Endothelial cell of umbilical vein (primary cell): Measurements from ENCODE around the gene MNDA. TPM values are rescaled to one million over a fixed set of nuclear protein-coding genes. Genes with fewer than 3 reads are reported as not detected.

Experiments
- BruUV-seq: library from RNA; stranded (reverse); fragments of 400-500 nt; replicated peaks from 2 replicates; lab custom pipeline; 2021; lab: Mats Ljungman, UMichigan
- CTCF ChIA-PET: fragments of 300-600, 350-600 bp; sonication (Branson Sonifier 250); formaldehyde crosslinking; loops from one replicate; lab custom pipeline; 2021; ENCODE audit warnings: antibody characterized with exemption, inconsistent platforms; lab: Charles Lee
- POLR2A ChIA-PET: fragments of 300-600, 350-600 bp; sonication (Branson Sonifier 250); formaldehyde crosslinking; loops from one replicate; lab custom pipeline; 2021; ENCODE audit warnings: antibody characterized with exemption, inconsistent platforms; lab: Charles Lee
- DNase-seq: peaks from one replicate; pipeline ENCODE4 v3.0.0-alpha.2; 2011; ENCODE audit warnings: low read depth, low spot score
- FAIRE-seq: peaks from 2 replicates; lab custom pipeline; 2011; peaks lifted over from hg19 to GRCh38; lab: Jason Lieb, UNC
- H2AFZ ChIP-seq: 2 replicates; pipeline ENCODE4 v1.6.0; 2012; ENCODE audit warnings: low read depth, low read length, control low read depth, inconsistent platforms
- H3K27ac ChIP-seq: 2 replicates; pipeline ENCODE4 v1.5.1; 2011; ENCODE audit warnings: low read depth, mild to moderate bottlenecking, control low read depth, low read length, moderate library complexity; ENCODE audit not compliant: insufficient read depth
- H3K27me3 ChIP-seq, 2 experiments: 2 replicates each; pipeline versions ENCODE4 v1.6.0 to v1.6.1; 2011; ENCODE audit warnings: low read length in 2 of 2, mixed read lengths in 1 of 2; ENCODE audit not compliant: control insufficient read depth in 2 of 2, insufficient read depth in 2 of 2
- H3K36me3 ChIP-seq, 2 experiments: 2 replicates in 1 of 2; 3 replicates in 1 of 2; pipeline ENCODE4 v1.5.1; 2011; ENCODE audit warnings: low read length in 2 of 2, mild to moderate bottlenecking in 1 of 2, moderate library complexity in 1 of 2; ENCODE audit not compliant: control insufficient read depth in 2 of 2, insufficient read depth in 2 of 2; ENCODE audit errors: extremely low read depth in 1 of 2
- H3K4me1 ChIP-seq: 3 replicates; pipeline ENCODE4 v1.5.1; 2011; ENCODE audit warnings: mild to moderate bottlenecking, low read length; ENCODE audit not compliant: control insufficient read depth, insufficient read depth; ENCODE audit errors: extremely low read depth
- H3K4me2 ChIP-seq: 2 replicates; pipeline ENCODE4 v1.6.1; 2011; ENCODE audit warnings: low read length, control low read depth, mixed read lengths; ENCODE audit not compliant: insufficient read depth
- H3K4me3 ChIP-seq, 3 experiments: fragments of 200-600 bp in 1 of 3; sonication (generic), shearing (Covaris generic) in 1 of 3; replicated peaks in 1 of 3; 2 replicates each; pipeline ENCODE4 v1.5.1; 2011 to 2016; ENCODE audit warnings: control low read depth in 3 of 3, low read length in 3 of 3, mild to moderate bottlenecking in 2 of 3, inconsistent platforms in 1 of 3, low read depth in 1 of 3, moderate library complexity in 1 of 3; ENCODE audit not compliant: insufficient read depth in 1 of 3
- H3K79me2 ChIP-seq: 2 replicates; pipeline ENCODE4 v1.6.0; 2012; ENCODE audit warnings: low read length, inconsistent platforms; ENCODE audit not compliant: control insufficient read depth, insufficient read depth
- H3K9ac ChIP-seq: replicated peaks from 2 replicates; pipeline ENCODE3; 2011; ENCODE audit warnings: low read length, control low read depth; ENCODE audit not compliant: insufficient read depth; ENCODE audit errors: extremely low read depth
- H3K9me1 ChIP-seq: replicated peaks from 3 replicates; pipeline ENCODE4 v1.6.0; 2011; ENCODE audit warnings: mild to moderate bottlenecking, low read length; ENCODE audit not compliant: control insufficient read depth, insufficient read depth; ENCODE audit errors: extremely low read depth
- H3K9me3 ChIP-seq: replicated peaks from 2 replicates; pipeline ENCODE4 v1.5.1; 2012; ENCODE audit warnings: low read length, inconsistent platforms; ENCODE audit not compliant: control insufficient read depth, insufficient read depth
- H4K20me1 ChIP-seq: replicated peaks from 2 replicates; pipeline ENCODE3; 2011; ENCODE audit warnings: mild to moderate bottlenecking, low read length; ENCODE audit not compliant: control insufficient read depth, insufficient read depth; ENCODE audit errors: extremely low read depth
- CTCF ChIP-seq, 2 donors: IDR thresholded peaks; 1 replicate in 1 of 2; 2 replicates in 1 of 2; pipeline ENCODE4 v1.5.1; 2011; ENCODE audit warnings: low read length in 2 of 2, mild to moderate bottlenecking in 2 of 2, moderate library complexity in 2 of 2, control low read depth in 1 of 2, inconsistent platforms in 1 of 2, low read depth in 1 of 2; ENCODE audit not compliant: insufficient read depth in 1 of 2; ENCODE audit errors: extremely low read depth in 1 of 2
- EZH2 ChIP-seq: IDR thresholded peaks from 2 replicates; pipeline ENCODE4 v1.6.1; 2012; ENCODE audit warnings: borderline replicate concordance, low read depth, mild to moderate bottlenecking, moderate library complexity, low read length, inconsistent platforms; ENCODE audit not compliant: severe bottlenecking
- FOS ChIP-seq: IDR thresholded peaks from 2 replicates; pipeline ENCODE4 v1.6.1; 2011; ENCODE audit warnings: mild to moderate bottlenecking, low read length, moderate library complexity, borderline replicate concordance; ENCODE audit not compliant: insufficient read depth
- GATA2 ChIP-seq: IDR thresholded peaks from 2 replicates; pipeline ENCODE4 v1.7.0; 2011; ENCODE audit warnings: low read depth, mild to moderate bottlenecking, moderate library complexity, mixed read lengths, low read length; ENCODE audit not compliant: insufficient read length, insufficient read depth
- JUN ChIP-seq: IDR thresholded peaks from 2 replicates; pipeline ENCODE4 v1.6.1; 2011; ENCODE audit warnings: borderline replicate concordance, low read depth; ENCODE audit not compliant: insufficient read length, insufficient read depth
- MYC ChIP-seq: IDR thresholded peaks from one replicate; pipeline ENCODE4 v1.6.1; 2011; ENCODE audit warnings: mild to moderate bottlenecking, low read depth, low read length
- POLR2A ChIP-seq: IDR thresholded peaks from 2 replicates; pipeline ENCODE4 v1.6.1; 2012; ENCODE audit warnings: low read depth, mild to moderate bottlenecking, control low read depth, low read length
- POLR2AphosphoS5 ChIP-seq: IDR thresholded peaks from 2 replicates; pipeline ENCODE4 v1.6.1; 2012; ENCODE audit warnings: low read depth, mild to moderate bottlenecking, control low read depth, low read length, moderate library complexity; ENCODE audit not compliant: insufficient read depth
- dilution Hi-C: fragments of 300-500 bp; cut with MboI; formaldehyde crosslinking; loops from one replicate; pipeline ENCODE4 v1.15.0; 2019; ENCODE audit warnings: low sequenced_read_pairs; ENCODE audit not compliant: extremely low pct_ligation_motif_present
- intact Hi-C: fragments of 100-400 bp; cut with micrococcal nuclease; formaldehyde crosslinking; loops from one replicate; pipeline ENCODE4 v1.10.0; 2022
- polyA plus RNA-seq, 4 experiments: library from polyadenylated mRNA; depleted of rRNA in 3 of 4; stranded (reverse) in 3 of 4; unstranded in 1 of 4; fragments of >200 nt; gene quantifications; 2 replicates each; pipeline versions ENCODE4 v1.2.1 to v1.2.3, GENCODE V29; 2011 to 2012; ENCODE audit warnings: missing spikeins in 1 of 4
- total RNA-seq: library from RNA; stranded (reverse); gene quantifications from 2 replicates; pipeline ENCODE4 v1.2.3, GENCODE V29; 2021
- TF ChIP-seq, protein P1 (sequence below): IDR thresholded peaks from 2 replicates; pipeline ENCODE4 v1.6.1; 2011; ENCODE audit not compliant: insufficient read depth, insufficient read length

The MNDA gene
- total and polyA plus RNA-seq, 2 donors (not counting 3 experiments of a cell fraction or from before 2014, with no cell fraction given) = not detected

DNA sequence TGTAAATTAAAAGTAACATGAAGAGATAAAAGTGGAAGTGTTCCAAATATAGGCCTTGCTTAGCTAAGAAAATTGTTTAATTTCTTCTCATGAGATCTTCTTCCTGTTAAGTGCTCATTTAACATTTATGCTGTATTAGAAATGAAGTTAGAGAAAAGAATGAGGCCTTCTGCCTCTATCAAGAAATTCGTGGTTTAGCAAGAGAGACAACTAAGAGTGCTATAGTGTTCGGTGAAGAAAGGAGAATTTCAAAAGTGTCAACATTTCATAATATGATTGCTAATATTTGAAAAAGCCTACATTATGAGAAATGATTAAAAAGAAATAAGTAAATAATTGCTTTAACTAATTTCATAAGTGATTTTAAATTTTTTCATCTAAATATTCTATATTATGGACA is 18.8 kb upstream of the MNDA start:
- no peak for FAIRE-seq
- Histone ChIP-seq H4K20me1 (no peaks in the 10 kb centered on the region), H3K4me2 (no peak overlapping the region), H2AFZ (no peak overlapping the region), H3K9me1 (no peaks in the 10 kb centered on the region), H3K79me2 (no peaks in the 10 kb centered on the region), H3K36me3 (no peaks in the 10 kb centered on the region), H3K9me3 (no peaks in the 10 kb centered on the region), H3K4me1 (no peaks in the 10 kb centered on the region), H3K27ac (no peak overlapping the region), H3K27me3 (no peaks in the 10 kb centered on the region), H3K4me3 (no peak overlapping the region), H3K9ac (no peak overlapping the region)
- dilution Hi-C loops = no loop called here
- ChIA-PET CTCF (no interaction called here), POLR2A (no interaction called here)
- intact Hi-C loops = no loop called here
- BruUV-seq = no TSS peak
- TF ChIP-seq POLR2A (no peak), GATA2 (no peak), FOS (no peak), POLR2AphosphoS5 (no peak), CTCF (IDR thresholded peaks at IDR 0.05; ENCODE audit: extremely low read depth in 1 of 2, insufficient read depth in 1 of 2, low read depth in 1 of 2, low read length in 2 of 2) (no peak), JUN (no peak), MYC (no peak), EZH2 (no peak)
- TF ChIP-seq, protein P1, sequence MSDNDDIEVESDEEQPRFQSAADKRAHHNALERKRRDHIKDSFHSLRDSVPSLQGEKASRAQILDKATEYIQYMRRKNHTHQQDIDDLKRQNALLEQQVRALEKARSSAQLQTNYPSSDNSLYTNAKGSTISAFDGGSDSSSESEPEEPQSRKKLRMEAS = no peak
- DNase-seq = no peak
